IgD-negative memory B cell (primary cell): Measurements from ENCODE around the gene ZNF229. TPM values are rescaled to one million over a fixed set of nuclear protein-coding genes. Genes with fewer than 3 reads are reported as not detected.
A peak's percentile ranks its signal among the peaks of the same experiment; 100 is the strongest.
"Not testable (repeated sequence)": the region's sequence is repeated elsewhere in the genome, so short reads cannot be mapped to it uniquely, and the experiment has no call there.

Source experiments
- H3K27ac Mint-ChIP-seq, 3 donors: one replicate each; pipeline ENCODE4 v1.8.0; 2020 to 2022; ENCODE audit warnings: mild to moderate bottlenecking in 3 of 3, mixed read lengths in 3 of 3, moderate library complexity in 1 of 3
- H3K27me3 Mint-ChIP-seq: one replicate; pipeline ENCODE4 v1.8.0; 2021; ENCODE audit warnings: mixed read lengths
- H3K36me3 Mint-ChIP-seq: one replicate; pipeline ENCODE4 v1.8.0; 2020; ENCODE audit warnings: mild to moderate bottlenecking, mixed read lengths
- H3K4me1 Mint-ChIP-seq, 3 donors: one replicate each; pipeline ENCODE4 v1.8.0; 2020 to 2022; ENCODE audit warnings: mixed read lengths in 3 of 3, mild to moderate bottlenecking in 1 of 3
- H3K4me3 Mint-ChIP-seq, 4 donors: one replicate each; pipeline ENCODE4 v1.8.0; 2020 to 2022; ENCODE audit warnings: mild to moderate bottlenecking in 4 of 4, mixed read lengths in 4 of 4, moderate library complexity in 3 of 4
- H3K9me3 Mint-ChIP-seq, 3 donors: one replicate each; pipeline ENCODE4 v1.8.0; 2020 to 2021; ENCODE audit warnings: mixed read lengths in 3 of 3, mild to moderate bottlenecking in 1 of 3
- polyA plus RNA-seq: library from polyadenylated mRNA; unstranded; fragments of 300-500 nt; fragmentation: Illumina TruSeq; gene quantifications from one replicate; pipeline ENCODE4 v1.2.3, GENCODE V29; 2021

Gene ZNF229
- polyA plus RNA-seq: 1.4 TPM

- H3K27ac Mint-ChIP-seq: peak within 1 kb of the TSS in 2 of 3 donors; percentile 48 to 64
Observed at GRCh38 chr19:44447916-44448674, at the start of gene ZNF229. Gene ZNF229, minus strand, starts transcription at chr19:44448472. Its CDS starts 5,625 bp downstream, at chr19:44442847.

DNA sequence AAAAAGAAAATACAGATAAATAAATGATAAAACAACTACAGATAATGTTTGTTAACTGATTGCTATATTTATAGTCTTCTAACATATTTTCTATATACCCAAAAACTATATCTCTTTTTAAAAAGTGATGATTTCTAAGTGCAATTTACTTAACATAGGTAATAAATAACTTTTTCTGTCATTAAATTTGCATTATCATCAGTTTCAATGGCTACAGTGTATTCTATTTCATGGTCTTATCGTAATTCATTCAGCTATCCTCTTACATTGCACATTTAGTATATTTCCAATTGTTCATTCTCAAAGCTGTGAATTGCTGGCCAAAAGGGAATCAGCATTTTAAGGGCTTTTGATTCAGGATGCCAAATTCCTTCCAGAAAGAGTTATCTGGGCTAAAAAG is 48.4 kb upstream of the ZNF229 start:
- Mint-ChIP-seq H3K4me1 (peaks cover 15 to 27% (median 24%) of the 10 kb centered on the region in 3 donors), H3K4me3 (peak overlapping the region in 2 of 4 donors; percentile 38 to 42), H3K9me3 (peaks cover 21 to 48% (median 38%) of the 10 kb centered on the region in 3 donors)

More at GRCh38 chr19:44447916-44448674, at the start of gene ZNF229:
- Mint-ChIP-seq H3K4me3 (peak within 1 kb of the TSS; percentile 76 to 95 (median 90)), H3K27me3 (no peaks in the 10 kb centered on the region), H3K4me1 (peaks cover 4 to 6% (median 6%) of the 10 kb centered on the region in 3 donors), H3K9me3 (peaks cover 43 to 63% (median 56%) of the 10 kb centered on the region in 3 donors), H3K36me3 (peaks cover 9% of the 10 kb centered on the region)

DNA sequence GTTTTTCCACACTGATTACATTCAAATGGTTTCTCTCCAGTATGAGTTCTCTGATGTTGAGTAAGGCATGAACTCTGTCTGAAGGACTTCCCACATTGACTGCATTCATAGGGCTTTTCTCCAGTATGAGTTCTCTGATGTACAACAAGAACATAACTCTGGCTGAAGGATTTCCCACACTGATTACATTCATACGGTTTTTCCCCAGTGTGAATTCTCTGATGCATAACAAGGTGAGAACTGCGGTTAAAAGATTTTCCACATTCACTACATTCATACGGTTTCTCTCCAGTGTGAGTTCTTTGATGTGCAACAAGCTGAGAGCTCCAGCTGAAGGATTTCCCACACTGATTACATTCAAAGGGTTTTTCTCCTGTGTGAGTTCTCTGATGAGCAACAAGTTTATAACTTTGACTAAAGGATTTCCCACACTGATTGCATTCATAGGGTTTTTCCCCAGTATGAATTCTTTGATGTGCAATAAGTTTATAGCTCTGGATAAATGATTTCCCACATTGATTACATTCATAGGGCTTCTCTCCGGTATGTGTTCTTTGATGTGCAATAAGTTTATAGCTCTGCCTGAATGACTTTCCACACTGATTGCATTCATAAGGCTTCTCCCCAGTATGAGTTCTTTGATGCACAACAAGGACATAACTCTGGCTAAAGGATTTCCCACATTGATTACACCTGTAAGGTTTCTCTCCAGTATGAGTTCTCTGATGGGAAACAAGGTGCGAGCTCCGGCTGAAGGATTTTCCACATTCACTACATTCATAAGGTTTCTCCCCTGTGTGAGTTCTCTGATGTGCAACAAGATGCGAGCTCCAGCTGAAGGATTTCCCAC is 28.5 kb upstream of the ZNF229 start:
- H3K4me3 Mint-ChIP-seq: peak overlapping the region in 2 of 4 donors; percentile 22 to 45
- H3K36me3 Mint-ChIP-seq: peaks cover 41% of the 10 kb centered on the region
- no peaks in the 10 kb centered on the region for H3K4me1 Mint-ChIP-seq
- H3K9me3 Mint-ChIP-seq: peaks cover 12 to 59% (median 55%) of the 10 kb centered on the region in 3 donors
- H3K27ac Mint-ChIP-seq: peak overlapping the region in 1 of 3 donors; percentile 67
- H3K27me3 Mint-ChIP-seq: no peaks in the 10 kb centered on the region

More for the DNA sequence above, 48.4 kb upstream of the ZNF229 start:
- Mint-ChIP-seq H3K27ac (no peak overlapping the region), H3K27me3 (no peaks in the 10 kb centered on the region), H3K36me3 (peaks cover 43% of the 10 kb centered on the region)

- H3K4me3 Mint-ChIP-seq, H3K36me3 Mint-ChIP-seq, H3K27me3 Mint-ChIP-seq, H3K4me1 Mint-ChIP-seq, H3K27ac Mint-ChIP-seq: not testable (repeated sequence)
- H3K9me3 Mint-ChIP-seq: peaks cover 20 to 80% (median 69%) of the 10 kb centered on the region in 3 donors
Observed at GRCh38 chr19:44468730-44469129, 20.5 kb upstream of the ZNF229 start.

DNA sequence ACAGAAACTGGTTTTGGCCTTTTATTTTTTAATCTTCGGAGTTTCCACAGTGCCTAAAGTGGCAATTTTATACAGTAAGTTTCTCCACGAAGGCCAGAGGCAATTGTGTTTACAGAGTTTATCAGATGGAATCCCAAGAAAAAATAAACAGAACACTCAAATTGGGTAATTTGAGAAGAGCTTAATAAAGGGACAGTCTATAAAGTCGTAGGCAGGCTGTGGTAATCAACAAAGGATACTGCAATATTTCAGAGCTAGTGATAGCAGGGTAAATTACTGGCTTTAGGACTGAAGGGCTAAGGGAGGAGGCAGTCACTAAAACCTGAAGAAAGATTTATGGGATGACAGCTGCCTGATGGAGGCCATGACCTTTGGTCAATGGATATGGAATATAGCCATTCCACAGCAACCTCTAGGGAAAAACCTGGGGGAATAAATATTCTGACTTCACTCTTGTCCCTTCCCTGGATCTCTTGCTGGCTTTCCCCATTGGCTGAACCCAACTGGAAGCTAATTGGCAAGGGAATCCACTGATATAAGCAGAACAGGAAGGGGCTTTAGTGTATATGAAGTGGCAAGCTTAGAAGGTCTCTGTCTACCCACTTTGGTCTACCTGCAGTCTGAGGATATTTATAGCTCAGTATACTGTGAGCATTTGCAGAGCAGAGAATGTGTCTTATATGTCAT is 14.5 kb upstream of the ZNF229 start:
- H3K4me3 Mint-ChIP-seq, H3K27ac Mint-ChIP-seq, H3K36me3 Mint-ChIP-seq, H3K4me1 Mint-ChIP-seq, H3K27me3 Mint-ChIP-seq: not testable (repeated sequence)
- peaks cover 16 to 55% (median 50%) of the 10 kb centered on the region in 3 donors for H3K9me3 Mint-ChIP-seq

DNA sequence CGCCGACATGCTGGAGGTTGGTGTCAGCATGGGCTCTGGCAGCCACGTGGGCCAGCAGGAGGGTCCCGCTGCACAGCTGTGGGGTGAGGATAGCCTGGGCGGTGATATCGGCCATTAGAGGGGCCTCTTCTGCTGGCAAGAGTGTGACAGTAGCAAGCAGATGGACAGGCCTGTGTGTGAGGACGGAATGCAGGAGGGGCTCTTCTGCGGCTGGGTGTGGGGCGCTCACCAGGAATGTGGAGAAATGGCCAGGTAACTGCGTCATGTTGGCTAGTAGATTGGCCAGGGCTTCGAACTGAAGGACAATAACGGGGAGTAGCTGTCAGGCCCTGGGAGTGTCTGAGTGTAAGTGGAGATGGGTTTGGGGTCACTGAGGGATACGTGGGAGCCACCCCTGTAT is 7.7 kb upstream of the ZNF229 start:
- not testable (repeated sequence) for H3K27me3 Mint-ChIP-seq, H3K4me1 Mint-ChIP-seq, H3K36me3 Mint-ChIP-seq, H3K27ac Mint-ChIP-seq, H3K4me3 Mint-ChIP-seq
- peaks cover 25 to 43% (median 28%) of the 10 kb centered on the region in 3 donors for H3K9me3 Mint-ChIP-seq

DNA sequence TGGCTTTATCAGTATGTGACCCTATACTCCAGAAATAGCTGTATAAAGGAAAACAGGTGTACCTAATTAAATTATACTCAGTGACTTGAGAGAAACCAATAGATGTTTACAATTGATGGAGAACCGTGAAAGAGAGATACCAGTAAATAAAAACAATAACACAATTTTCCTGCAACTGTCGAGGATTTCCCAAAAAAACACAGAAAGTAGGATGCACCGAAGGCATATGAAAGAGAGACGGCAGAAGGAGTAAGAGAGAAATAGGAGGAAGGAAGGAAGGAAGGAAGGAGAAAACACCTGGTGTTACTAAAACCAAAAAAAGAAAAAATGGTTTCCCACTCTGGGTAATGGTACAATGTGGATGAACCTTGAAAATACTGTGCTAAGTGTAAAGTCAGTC is 6.8 kb upstream of the ZNF229 start:
- peak overlapping the region in 1 of 4 donors; percentile 49 for H3K4me3 Mint-ChIP-seq
- no peak overlapping the region for H3K27ac Mint-ChIP-seq
- no peaks in the 10 kb centered on the region for H3K27me3 Mint-ChIP-seq
- no peaks in the 10 kb centered on the region for H3K4me1 Mint-ChIP-seq
- H3K36me3 Mint-ChIP-seq: peaks cover 3% of the 10 kb centered on the region
- peaks cover 27 to 48% (median 34%) of the 10 kb centered on the region in 3 donors for H3K9me3 Mint-ChIP-seq

- no peak overlapping the region for H3K27ac Mint-ChIP-seq
- H3K9me3 Mint-ChIP-seq: peaks cover 32 to 49% (median 47%) of the 10 kb centered on the region in 3 donors
- H3K4me1 Mint-ChIP-seq: peaks cover 4 to 6% (median 6%) of the 10 kb centered on the region in 3 donors
- H3K36me3 Mint-ChIP-seq: peaks cover 1% of the 10 kb centered on the region
- H3K27me3 Mint-ChIP-seq: no peaks in the 10 kb centered on the region
- H3K4me3 Mint-ChIP-seq: no peak overlapping the region
Observed at GRCh38 chr19:44452367-44452766, 4.1 kb upstream of the ZNF229 start.

GRCh38 chr19:44451687-44452086 is 3.4 kb upstream of the ZNF229 start:
- peaks cover 33 to 53% (median 51%) of the 10 kb centered on the region in 3 donors for H3K9me3 Mint-ChIP-seq
- peaks cover 4 to 6% (median 6%) of the 10 kb centered on the region in 3 donors for H3K4me1 Mint-ChIP-seq
- H3K36me3 Mint-ChIP-seq: peaks cover 1% of the 10 kb centered on the region
- H3K27me3 Mint-ChIP-seq: no peaks in the 10 kb centered on the region
- peak overlapping the region in 1 of 3 donors; percentile 20 for H3K27ac Mint-ChIP-seq
- no peak overlapping the region for H3K4me3 Mint-ChIP-seq

DNA sequence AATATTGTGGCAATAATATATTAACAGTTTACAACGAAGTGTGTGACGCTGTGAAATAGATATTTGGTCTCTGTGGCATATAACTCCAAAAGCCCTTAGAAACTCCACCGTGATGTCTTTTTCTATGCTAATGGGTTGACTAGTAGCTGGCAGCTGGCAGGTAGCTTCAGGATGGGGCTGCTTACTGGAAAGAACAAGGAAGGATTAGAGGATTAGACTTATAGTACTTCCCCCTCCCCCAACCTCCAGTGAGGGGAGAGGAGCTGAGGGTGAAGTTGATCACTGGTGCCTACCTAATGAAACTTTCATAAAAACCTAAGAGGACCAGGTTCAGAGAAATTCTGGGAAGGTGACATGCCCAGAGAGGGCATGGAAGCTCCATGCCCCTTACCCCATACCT is 9.8 kb downstream of the ZNF229 start:
- Mint-ChIP-seq H3K27me3 (no peaks in the 10 kb centered on the region), H3K9me3 (peaks cover 15 to 49% (median 35%) of the 10 kb centered on the region in 3 donors), H3K4me1 (no peaks in the 10 kb centered on the region), H3K4me3 (no peak overlapping the region), H3K27ac (no peak overlapping the region), H3K36me3 (peaks cover 5% of the 10 kb centered on the region)

DNA sequence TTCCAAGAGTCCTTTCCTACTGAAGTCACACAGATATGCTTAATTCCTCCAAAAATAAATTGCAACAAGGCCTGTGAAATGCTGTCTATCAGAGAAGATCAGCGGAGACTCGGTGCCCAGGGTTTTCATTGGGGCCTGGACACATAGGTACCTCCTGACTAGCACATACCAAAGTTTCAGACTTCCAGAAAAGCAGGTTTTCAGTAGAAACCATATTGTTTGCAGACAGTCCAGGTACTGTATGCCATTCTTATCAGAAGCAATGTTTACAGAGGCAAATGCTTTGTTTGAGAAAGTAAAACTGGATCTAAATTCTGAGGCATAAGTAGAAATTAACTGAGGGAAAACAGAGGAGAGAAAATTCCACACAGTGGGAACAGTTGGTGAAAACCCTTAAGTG is 12.8 kb downstream of the ZNF229 start:
- no peaks in the 10 kb centered on the region for H3K27me3 Mint-ChIP-seq
- no peak overlapping the region for H3K4me3 Mint-ChIP-seq
- H3K36me3 Mint-ChIP-seq: peaks cover 2% of the 10 kb centered on the region
- H3K9me3 Mint-ChIP-seq: peaks cover 18 to 40% (median 32%) of the 10 kb centered on the region in 3 donors
- H3K27ac Mint-ChIP-seq: no peak overlapping the region
- H3K4me1 Mint-ChIP-seq: no peaks in the 10 kb centered on the region

DNA sequence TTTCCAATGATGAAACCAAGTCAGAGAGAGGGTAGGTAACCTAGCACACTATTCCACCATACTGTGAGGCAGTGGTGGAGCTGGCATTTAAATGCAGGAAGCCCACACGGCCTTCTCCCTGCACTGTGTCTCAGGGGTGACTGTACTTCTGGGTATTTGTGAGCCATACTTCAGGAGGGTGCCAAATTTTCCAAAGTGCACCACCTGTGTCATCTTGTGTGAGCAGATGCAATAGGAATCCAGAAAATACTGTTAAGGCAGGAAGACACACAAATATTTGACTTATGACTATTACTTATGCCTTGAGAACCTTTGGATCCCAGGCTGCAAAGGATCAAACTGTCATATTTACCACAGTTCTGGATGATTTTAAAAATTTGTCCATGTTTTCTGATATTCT is 17.3 kb downstream of the ZNF229 start:
- no peaks in the 10 kb centered on the region for H3K4me1 Mint-ChIP-seq
- no peaks in the 10 kb centered on the region for H3K27me3 Mint-ChIP-seq
- peaks cover 7% of the 10 kb centered on the region for H3K36me3 Mint-ChIP-seq
- peaks cover 27 to 46% (median 45%) of the 10 kb centered on the region in 3 donors for H3K9me3 Mint-ChIP-seq
- H3K4me3 Mint-ChIP-seq: no peak overlapping the region
- no peak overlapping the region for H3K27ac Mint-ChIP-seq

DNA sequence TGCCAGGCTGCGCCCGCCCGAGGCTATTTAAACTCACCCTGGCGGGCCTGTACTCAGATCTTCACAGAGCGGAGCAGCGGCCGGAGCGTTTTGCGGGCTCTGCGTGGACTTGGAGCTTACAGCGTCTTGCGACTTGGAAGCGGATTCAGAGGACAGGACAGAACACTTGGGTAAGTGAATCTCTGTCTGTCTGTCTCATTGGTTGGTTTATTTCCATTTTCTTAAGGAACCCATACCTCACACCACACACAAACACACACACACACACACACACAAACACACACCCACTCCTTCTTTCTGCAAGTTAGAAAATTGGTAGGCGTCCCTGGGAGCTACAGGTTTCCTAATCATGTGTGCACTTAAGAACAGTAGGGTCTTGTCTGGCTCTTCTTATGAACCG is 32.7 kb downstream of the ZNF229 start:
- H3K27me3 Mint-ChIP-seq, H3K4me3 Mint-ChIP-seq, H3K27ac Mint-ChIP-seq, H3K36me3 Mint-ChIP-seq, H3K4me1 Mint-ChIP-seq: not testable (repeated sequence)
- peaks cover 12 to 45% (median 18%) of the 10 kb centered on the region in 3 donors for H3K9me3 Mint-ChIP-seq

DNA sequence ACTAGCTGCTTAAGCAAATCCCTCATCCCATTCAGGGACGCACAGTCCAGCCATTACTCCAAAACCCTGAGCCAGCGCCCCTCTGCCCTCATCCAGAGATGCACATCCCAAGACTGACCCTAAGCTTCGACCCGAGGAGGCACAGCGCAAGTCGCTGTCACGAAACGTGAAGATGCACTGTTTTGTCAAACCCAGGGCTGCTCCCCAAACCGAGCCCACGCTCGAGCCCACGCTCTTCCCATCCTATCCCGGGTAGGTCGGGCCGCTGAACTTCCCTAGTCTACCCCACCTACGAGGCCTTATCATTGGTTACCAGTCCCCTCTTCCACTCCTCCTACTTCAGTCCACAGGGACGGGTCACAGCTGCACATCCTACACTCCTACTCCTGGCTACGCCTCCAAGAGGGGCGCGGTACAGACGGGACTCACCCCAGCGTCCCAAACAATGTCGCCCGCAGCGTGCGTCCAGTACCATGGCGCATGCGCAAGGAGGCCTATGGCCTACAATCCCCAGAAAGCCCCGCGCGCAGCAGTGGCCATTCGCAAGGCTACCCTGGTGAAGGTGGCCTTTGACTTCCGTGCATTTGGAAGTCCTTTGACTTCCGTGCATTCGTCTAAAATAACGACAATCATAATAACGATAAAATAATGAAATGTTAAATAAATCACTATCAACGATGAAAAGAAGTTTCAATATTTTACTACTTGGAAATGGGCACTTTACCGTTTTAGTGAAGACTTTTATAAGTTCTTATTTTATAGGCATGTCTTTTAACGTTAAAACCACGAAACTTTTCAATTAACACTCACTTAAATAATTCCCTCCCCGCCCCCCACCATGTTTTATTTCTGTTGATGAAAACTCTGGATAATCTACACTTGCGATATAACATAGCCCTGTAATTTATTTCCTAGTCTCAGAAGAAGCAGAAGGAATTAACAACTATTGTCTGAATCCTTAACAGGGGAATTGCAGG is 46.8 kb downstream of the ZNF229 start, which contains the start of gene ZNF285:
ZNF285 (minus strand) TSS at position 470 of the 977 bp plus-strand sequence. CDS start 4,395 bp downstream, outside the sequence.
- Mint-ChIP-seq H3K27ac (peak within 1 kb of the TSS; percentile 7 to 95 (median 52)), H3K9me3 (peaks cover 4 to 34% (median 17%) of the 10 kb centered on the region in 3 donors), H3K27me3 (no peaks in the 10 kb centered on the region), H3K4me3 (peak within 1 kb of the TSS; percentile 87 to 97 (median 94)), H3K36me3 (peaks cover 4% of the 10 kb centered on the region), H3K4me1 (peaks cover 4 to 6% (median 5%) of the 10 kb centered on the region in 3 donors)
